Activated CD4-positive, alpha-beta T cell treated with anti-CD3 and anti-CD28 coated beads, Interleukin-2, amount 10 ng/mL, durations not matched to agents 7 days and 5 days (primary cell): Measurements from ENCODE around the gene CASP8. TPM values are rescaled to one million over a fixed set of nuclear protein-coding genes. Genes with fewer than 3 reads are reported as not detected.

Experiments
- CTCF ChIA-PET: fragments of 350-600 bp; sonication (Branson Sonifier 250); formaldehyde crosslinking; loops from one replicate; lab custom pipeline; 2021; ENCODE audit warnings: antibody characterized with exemption; lab: Charles Lee
- POLR2A ChIA-PET: fragments of 350-600 bp; sonication (Branson Sonifier 250); formaldehyde crosslinking; loops from one replicate; lab custom pipeline; 2021; ENCODE audit warnings: antibody characterized with exemption; lab: Charles Lee
- DNase-seq: peaks from one replicate; pipeline ENCODE4 v3.0.0-alpha.2; 2020
- H3K27ac Mint-ChIP-seq: one replicate; pipeline ENCODE4 v1.8.0; 2021; ENCODE audit warnings: mild to moderate bottlenecking, moderate library complexity, mixed read lengths
- H3K27me3 Mint-ChIP-seq: one replicate; pipeline ENCODE4 v1.8.0; 2021; ENCODE audit warnings: mixed read lengths
- H3K36me3 Mint-ChIP-seq: one replicate; pipeline ENCODE4 v1.8.0; 2021; ENCODE audit warnings: low read depth, mixed read lengths
- H3K4me1 Mint-ChIP-seq: one replicate; pipeline ENCODE4 v1.8.0; 2021; ENCODE audit warnings: mixed read lengths
- H3K4me3 Mint-ChIP-seq: one replicate; pipeline ENCODE4 v1.8.0; 2021; ENCODE audit warnings: mild to moderate bottlenecking, moderate library complexity, mixed read lengths
- H3K9me3 Mint-ChIP-seq: one replicate; pipeline ENCODE4 v1.8.0; 2021; ENCODE audit warnings: mixed read lengths
- total RNA-seq, 2 experiments: library from RNA; stranded (reverse); gene quantifications; one replicate each; pipeline ENCODE4 v1.2.3, GENCODE V29; 2021

CASP8 gene
- total RNA-seq, 2 experiments from 2014 or later, result 73.6 to 77.7 TPM

- Mint-ChIP-seq H3K27me3 (no peaks in the 10 kb centered on the region), H3K4me1 (no peaks in the 10 kb centered on the region), H3K9me3 (peaks cover 46% of the 10 kb centered on the region), H3K27ac (no peak overlapping the region), H3K4me3 (no peak overlapping the region), H3K36me3 (peaks cover 44% of the 10 kb centered on the region)
- POLR2A ChIA-PET, result no interaction called here
- no peak for DNase-seq
- CTCF ChIA-PET, result no interaction called here
Measured at GRCh38 chr2:201320257-201320656, 59.9 kb downstream of the CASP8 start.

DNA sequence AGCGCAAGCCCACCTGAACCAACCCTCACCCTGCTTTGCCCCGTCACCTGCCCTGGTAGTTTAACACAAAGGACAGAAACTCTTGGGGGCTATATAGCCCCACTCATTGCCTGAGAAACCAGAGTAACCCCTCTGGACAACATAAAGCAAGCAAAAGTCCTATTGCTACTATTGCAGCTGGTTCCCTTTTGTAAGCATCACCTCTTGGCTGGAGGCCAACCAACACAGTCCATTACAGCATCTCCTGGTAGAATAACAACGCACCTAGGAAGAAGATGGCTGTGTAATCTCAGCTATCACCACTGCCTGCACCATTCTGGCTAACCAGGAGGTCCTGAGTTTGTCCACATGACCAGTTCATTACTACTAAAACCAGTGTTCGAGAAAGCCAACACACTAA is 60.4 kb downstream of the CASP8 start:
- Mint-ChIP-seq H3K4me3 (no peak overlapping the region), H3K9me3 (peaks cover 44% of the 10 kb centered on the region), H3K4me1 (no peaks in the 10 kb centered on the region), H3K27ac (no peak overlapping the region), H3K27me3 (no peaks in the 10 kb centered on the region), H3K36me3 (peaks cover 44% of the 10 kb centered on the region)
- ChIA-PET CTCF (no interaction called here), POLR2A (no interaction called here)
- DNase-seq, result no peak

GRCh38 chr2:201322772-201323171 is 62.4 kb downstream of the CASP8 start:
- no peak for DNase-seq
- H3K4me3 Mint-ChIP-seq, result no peak overlapping the region

GRCh38 chr2:201327678-201328077 is 67.3 kb downstream of the CASP8 start:
- Mint-ChIP-seq H3K27ac (no peak overlapping the region), H3K9me3 (peaks cover 25% of the 10 kb centered on the region), H3K27me3 (no peaks in the 10 kb centered on the region), H3K4me3 (no peak overlapping the region), H3K4me1 (no peaks in the 10 kb centered on the region), H3K36me3 (peaks cover 38% of the 10 kb centered on the region)
- POLR2A ChIA-PET, result no interaction called here
- no peak for DNase-seq
- CTCF ChIA-PET, result interaction anchor here (2.0 to 2.5 kb wide), 2 partner anchors 16 to 96 kb away, joined by 4 to 7 read pairs; no protein-coding TSS in a partner anchor

More at GRCh38 chr2:201322772-201323171, 62.4 kb downstream of the CASP8 start:
- peaks cover 39% of the 10 kb centered on the region for H3K36me3 Mint-ChIP-seq
- no peaks in the 10 kb centered on the region for H3K4me1 Mint-ChIP-seq
- H3K27ac Mint-ChIP-seq, result no peak overlapping the region
- no peaks in the 10 kb centered on the region for H3K27me3 Mint-ChIP-seq
- POLR2A ChIA-PET, result no interaction called here
- peaks cover 44% of the 10 kb centered on the region for H3K9me3 Mint-ChIP-seq
- CTCF ChIA-PET, result interaction anchor here (0.7 kb wide), 1 partner anchor 85 kb away, joined by 3 read pairs; no protein-coding TSS in a partner anchor

DNA sequence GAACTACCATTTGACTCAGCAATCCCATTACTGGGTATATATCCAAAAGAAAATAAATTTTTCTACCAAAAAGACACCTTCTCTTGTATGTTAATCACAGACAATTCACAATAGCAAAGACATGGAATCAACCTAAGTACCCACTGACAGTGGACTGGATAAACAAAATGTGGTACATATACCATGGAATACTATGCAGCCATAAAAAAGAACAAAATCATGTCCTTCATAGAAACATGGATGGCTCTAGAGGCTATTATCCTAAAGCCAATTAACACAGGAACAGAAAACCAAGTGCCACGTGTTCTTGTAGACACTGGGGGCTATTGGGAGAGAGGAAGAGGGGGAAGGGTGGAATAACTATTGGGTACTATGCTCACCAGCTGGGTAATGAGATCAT is 69.1 kb downstream of the CASP8 start:
- ChIA-PET POLR2A (no interaction called here), CTCF (interaction anchor here (2.5 kb wide), 1 partner anchor 97 kb away, joined by 7 read pairs; no protein-coding TSS in a partner anchor)
- peaks cover 21% of the 10 kb centered on the region for H3K9me3 Mint-ChIP-seq
- H3K4me3 Mint-ChIP-seq, result no peak overlapping the region
- no peaks in the 10 kb centered on the region for H3K27me3 Mint-ChIP-seq
- H3K27ac Mint-ChIP-seq, result no peak overlapping the region
- peaks cover 32% of the 10 kb centered on the region for H3K36me3 Mint-ChIP-seq
- no peaks in the 10 kb centered on the region for H3K4me1 Mint-ChIP-seq
- DNase-seq, result no peak

Other genes starting within 250 kb of the CASP8 start
- 10 to 100 TPM; 31.4 to 32.0 TPM for gene HYCC2, start 188.9 kb upstream of the CASP8 start, total RNA-seq
- gene NDUFB3, start 188.5 kb upstream of the CASP8 start, total RNA-seq, result 100 to 1,000 TPM; 134 to 147 TPM
- 100 to 1,000 TPM in 1 of 2 experiments, 10 to 100 TPM in 1; 98.4 to 106 TPM for gene CFLAR, start 144.4 kb upstream of the CASP8 start, total RNA-seq
- 10 to 100 TPM; 45.0 to 49.6 TPM for gene CASP10, start 77.4 kb upstream of the CASP8 start, total RNA-seq
- gene FLACC1, start 96.8 kb downstream of the CASP8 start, total RNA-seq, result 1 to 10 TPM; 2.5 to 4.4 TPM
- 10 to 100 TPM; 54.9 to 58.3 TPM for gene TRAK2, start 190.9 kb downstream of the CASP8 start, total RNA-seq
- gene STRADB, start 191.2 kb downstream of the CASP8 start, total RNA-seq, result 10 to 100 TPM; 25.1 to 27.9 TPM